ENCODE measurements around the gene ELOA.
"Not testable (repeated sequence)": the region's sequence is repeated elsewhere in the genome, so short reads cannot be mapped to it uniquely, and the experiment has no call there.

ELOA gene

GRCh38 chr1:23743287-23744152 lies at the start of gene ELOA:
Gene ELOA (plus strand): TSS chr1:23743471. CDS start chr1:23743504, 33 bp downstream.
- DNase-seq (ENCODE audit: low read depth in 2 of 3, low spot score in 1 of 3) = peak; percentile 46 to 66 (median 53)

- no peak for DNase-seq (ENCODE audit: low read depth in 2 of 3, low spot score in 1 of 3)
Measured at GRCh38 chr1:23693599-23693998, 49.7 kb upstream of the ELOA start.

GRCh38 chr1:23694371-23694770 lies 48.9 kb upstream of the ELOA start:
- DNase-seq (ENCODE audit: low read depth in 2 of 3, low spot score in 1 of 3) = no peak

- no peak for DNase-seq (ENCODE audit: low read depth in 2 of 3, low spot score in 1 of 3)
Measured at GRCh38 chr1:23695667-23696066, 47.6 kb upstream of the ELOA start.

GRCh38 chr1:23696335-23696989 lies 46.8 kb upstream of the ELOA start:
- DNase-seq (ENCODE audit: low read depth in 2 of 3, low spot score in 1 of 3) = no peak

GRCh38 chr1:23698466-23698865 lies 44.8 kb upstream of the ELOA start:
- DNase-seq (ENCODE audit: low read depth in 2 of 3, low spot score in 1 of 3) = no peak

GRCh38 chr1:23699280-23700179 lies 43.7 kb upstream of the ELOA start:
- DNase-seq (ENCODE audit: low read depth in 2 of 3, low spot score in 1 of 3) = no peak

GRCh38 chr1:23701310-23701709 lies 42.0 kb upstream of the ELOA start:
- DNase-seq (ENCODE audit: low read depth in 2 of 3, low spot score in 1 of 3) = no peak

GRCh38 chr1:23701996-23702395 lies 41.3 kb upstream of the ELOA start:
- DNase-seq (ENCODE audit: low read depth in 2 of 3, low spot score in 1 of 3) = no peak

- DNase-seq (ENCODE audit: low read depth in 2 of 3, low spot score in 1 of 3) = no peak
Measured at GRCh38 chr1:23704834-23705495, 38.3 kb upstream of the ELOA start.

GRCh38 chr1:23709229-23709628 lies 34.0 kb upstream of the ELOA start:
- no peak for DNase-seq (ENCODE audit: low read depth in 2 of 3, low spot score in 1 of 3)

- DNase-seq (ENCODE audit: low read depth in 2 of 3, low spot score in 1 of 3) = no peak
Measured at GRCh38 chr1:23718482-23718881, 24.8 kb upstream of the ELOA start.

- no peak for DNase-seq (ENCODE audit: low read depth in 2 of 3, low spot score in 1 of 3)
Measured at GRCh38 chr1:23719162-23719820, 24.0 kb upstream of the ELOA start.

- no peak for DNase-seq (ENCODE audit: low read depth in 2 of 3, low spot score in 1 of 3)
Measured at GRCh38 chr1:23720256-23720995, 22.8 kb upstream of the ELOA start.

GRCh38 chr1:23722652-23723051 lies 20.6 kb upstream of the ELOA start:
- DNase-seq (ENCODE audit: low read depth in 2 of 3, low spot score in 1 of 3) = no peak

GRCh38 chr1:23726686-23727085 lies 16.6 kb upstream of the ELOA start:
- DNase-seq (ENCODE audit: low read depth in 2 of 3, low spot score in 1 of 3) = no peak

GRCh38 chr1:23727362-23727811 lies 15.9 kb upstream of the ELOA start:
- DNase-seq (ENCODE audit: low read depth in 2 of 3, low spot score in 1 of 3) = no peak

- DNase-seq (ENCODE audit: low read depth in 2 of 3, low spot score in 1 of 3) = no peak
Measured at GRCh38 chr1:23732363-23733224, 10.7 kb upstream of the ELOA start.

- DNase-seq (ENCODE audit: low read depth in 2 of 3, low spot score in 1 of 3) = not testable (repeated sequence)
Measured at GRCh38 chr1:23733281-23733680, 10.0 kb upstream of the ELOA start.

Data from stimulated activated CD4-positive, alpha-beta T cell treated with anti-CD3 and anti-CD28 coated beads, Interleukin-12 subunit alpha, Interleukin-12 subunit beta, amount 100 ng/mL, for 48 hours (primary cell).